Astrocyte (in vitro differentiated cells and primary cell): Measurements from ENCODE around the gene NGFR. TPM values are rescaled to one million over a fixed set of nuclear protein-coding genes. Genes with fewer than 3 reads are reported as not detected.

Experiments
- DNase-seq: peaks from one replicate; pipeline ENCODE4 v3.0.0-alpha.2; 2010; ENCODE audit warnings: low read depth
- FAIRE-seq: peaks from 2 replicates; lab custom pipeline; 2011; peaks lifted over from hg19 to GRCh38; lab: Jason Lieb, UNC
- H2AFZ ChIP-seq: 2 replicates; pipeline ENCODE4 v1.6.0; 2012; ENCODE audit warnings: low read depth, low read length, inconsistent platforms
- H3K27ac ChIP-seq: 2 replicates; pipeline ENCODE4 v1.5.1; 2011; ENCODE audit warnings: low read depth, low read length, inconsistent platforms
- H3K27me3 ChIP-seq: 2 replicates; pipeline ENCODE4 v1.6.0; 2011; ENCODE audit warnings: low read length, inconsistent platforms; ENCODE audit not compliant: insufficient read depth
- H3K36me3 ChIP-seq: 2 replicates; pipeline ENCODE4 v1.5.1; 2011; ENCODE audit warnings: low read length, inconsistent platforms; ENCODE audit not compliant: insufficient read depth
- H3K4me1 ChIP-seq: 2 replicates; pipeline ENCODE4 v1.5.1; 2011; ENCODE audit warnings: low read length, inconsistent platforms; ENCODE audit not compliant: insufficient read depth
- H3K4me2 ChIP-seq: 2 replicates; pipeline ENCODE4 v1.6.0; 2012; ENCODE audit warnings: low read length, inconsistent platforms
- H3K4me3 ChIP-seq: 2 replicates; pipeline ENCODE4 v1.5.1; 2011; ENCODE audit warnings: low read depth, mild to moderate bottlenecking, low read length, inconsistent platforms; ENCODE audit not compliant: insufficient read depth
- H3K79me2 ChIP-seq: 2 replicates; pipeline ENCODE4 v1.6.0; 2012; ENCODE audit warnings: mild to moderate bottlenecking, low read length, inconsistent platforms; ENCODE audit not compliant: insufficient read depth
- H3K9ac ChIP-seq: 2 replicates; pipeline ENCODE4 v1.6.0; 2012; ENCODE audit warnings: mild to moderate bottlenecking, low read length, inconsistent platforms
- H3K9me3 ChIP-seq: 2 replicates; pipeline ENCODE4 v1.5.1; 2012; ENCODE audit warnings: low read depth, mild to moderate bottlenecking, low read length, inconsistent platforms; ENCODE audit not compliant: insufficient read depth
- H4K20me1 ChIP-seq: 2 replicates; pipeline ENCODE4 v1.6.0; 2012; ENCODE audit warnings: low read length, inconsistent platforms; ENCODE audit not compliant: insufficient read depth
- H3K27ac Mint-ChIP-seq: one replicate; pipeline ENCODE4 v1.8.0; 2021; ENCODE audit warnings: mild to moderate bottlenecking, mixed read lengths; ENCODE audit not compliant: unreplicated experiment
- H3K27me3 Mint-ChIP-seq: one replicate; pipeline ENCODE4 v1.8.0; 2021; ENCODE audit warnings: low read depth, mixed read lengths; ENCODE audit not compliant: unreplicated experiment
- H3K36me3 Mint-ChIP-seq: one replicate; pipeline ENCODE4 v1.8.0; 2021; ENCODE audit warnings: low read depth, mixed read lengths; ENCODE audit not compliant: unreplicated experiment
- H3K4me1 Mint-ChIP-seq: one replicate; pipeline ENCODE4 v1.8.0; 2021; ENCODE audit warnings: low read depth, mixed read lengths; ENCODE audit not compliant: unreplicated experiment
- H3K4me3 Mint-ChIP-seq: one replicate; pipeline ENCODE4 v1.8.0; 2021; ENCODE audit warnings: mild to moderate bottlenecking, moderate library complexity, mixed read lengths; ENCODE audit not compliant: unreplicated experiment
- H3K9me3 Mint-ChIP-seq: one replicate; pipeline ENCODE4 v1.8.0; 2021; ENCODE audit warnings: mild to moderate bottlenecking, mixed read lengths; ENCODE audit not compliant: unreplicated experiment
- EZH2 ChIP-seq: IDR thresholded peaks from 2 replicates; pipeline ENCODE4 v1.6.1; 2012; ENCODE audit warnings: mild to moderate bottlenecking, low read length, inconsistent platforms; ENCODE audit not compliant: insufficient read depth
- total RNA-seq: library from RNA; stranded (reverse); gene quantifications from 2 replicates; pipeline ENCODE4 v1.2.1, GENCODE V29; 2021
- TF ChIP-seq, protein P1 (sequence below): IDR thresholded peaks from 2 replicates; pipeline ENCODE4 v1.5.1; 2011; ENCODE audit warnings: low read depth, mild to moderate bottlenecking, inconsistent platforms, low read length, moderate library complexity; ENCODE audit not compliant: insufficient read depth

NGFR gene
- total RNA-seq, 1 donor from 2014 or later = 0.64 TPM

DNA sequence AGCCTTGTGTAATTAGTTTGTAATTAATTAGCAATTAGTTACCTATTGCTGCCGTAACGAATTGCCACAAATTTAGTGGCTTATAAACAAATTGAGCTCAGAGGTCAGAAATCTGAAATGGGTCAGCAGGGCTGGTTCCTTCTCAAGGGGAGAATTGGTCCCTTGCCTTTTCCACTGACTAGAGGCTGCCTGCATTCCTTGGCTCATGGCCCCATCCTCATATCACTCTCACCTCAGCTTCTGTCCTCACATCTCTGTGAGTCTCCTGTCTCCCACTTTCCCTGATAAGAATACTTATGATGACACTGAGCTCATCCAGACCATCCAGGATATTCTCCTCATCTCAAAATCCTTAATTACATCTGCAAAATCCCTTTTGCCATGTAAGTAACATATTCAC, 31.0 kb upstream of the NGFR start:
- Histone ChIP-seq H3K36me3 (no peaks in the 10 kb centered on the region), H3K4me2 (no peak overlapping the region), H3K4me3 (no peak overlapping the region), H2AFZ (no peak overlapping the region), H3K27ac (no peak overlapping the region), H3K9ac (no peak overlapping the region), H3K27me3 (peaks cover 68% of the 10 kb centered on the region), H4K20me1 (no peaks in the 10 kb centered on the region), H3K4me1 (no peaks in the 10 kb centered on the region), H3K9me3 (peaks cover 6% of the 10 kb centered on the region), H3K79me2 (no peaks in the 10 kb centered on the region)
- no peak overlapping the region for H3K27ac Mint-ChIP-seq
- H3K27me3 Mint-ChIP-seq = peaks cover 88% of the 10 kb centered on the region
- no peak overlapping the region for H3K4me3 Mint-ChIP-seq
- H3K4me1 Mint-ChIP-seq = no peaks in the 10 kb centered on the region
- peaks cover 3% of the 10 kb centered on the region for H3K36me3 Mint-ChIP-seq
- DNase-seq (no peak), FAIRE-seq (no peak)
- H3K9me3 Mint-ChIP-seq = peaks cover 11% of the 10 kb centered on the region
- TF ChIP-seq EZH2 = no peak
- TF ChIP-seq, protein P1, sequence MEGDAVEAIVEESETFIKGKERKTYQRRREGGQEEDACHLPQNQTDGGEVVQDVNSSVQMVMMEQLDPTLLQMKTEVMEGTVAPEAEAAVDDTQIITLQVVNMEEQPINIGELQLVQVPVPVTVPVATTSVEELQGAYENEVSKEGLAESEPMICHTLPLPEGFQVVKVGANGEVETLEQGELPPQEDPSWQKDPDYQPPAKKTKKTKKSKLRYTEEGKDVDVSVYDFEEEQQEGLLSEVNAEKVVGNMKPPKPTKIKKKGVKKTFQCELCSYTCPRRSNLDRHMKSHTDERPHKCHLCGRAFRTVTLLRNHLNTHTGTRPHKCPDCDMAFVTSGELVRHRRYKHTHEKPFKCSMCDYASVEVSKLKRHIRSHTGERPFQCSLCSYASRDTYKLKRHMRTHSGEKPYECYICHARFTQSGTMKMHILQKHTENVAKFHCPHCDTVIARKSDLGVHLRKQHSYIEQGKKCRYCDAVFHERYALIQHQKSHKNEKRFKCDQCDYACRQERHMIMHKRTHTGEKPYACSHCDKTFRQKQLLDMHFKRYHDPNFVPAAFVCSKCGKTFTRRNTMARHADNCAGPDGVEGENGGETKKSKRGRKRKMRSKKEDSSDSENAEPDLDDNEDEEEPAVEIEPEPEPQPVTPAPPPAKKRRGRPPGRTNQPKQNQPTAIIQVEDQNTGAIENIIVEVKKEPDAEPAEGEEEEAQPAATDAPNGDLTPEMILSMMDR = no peak

DNA sequence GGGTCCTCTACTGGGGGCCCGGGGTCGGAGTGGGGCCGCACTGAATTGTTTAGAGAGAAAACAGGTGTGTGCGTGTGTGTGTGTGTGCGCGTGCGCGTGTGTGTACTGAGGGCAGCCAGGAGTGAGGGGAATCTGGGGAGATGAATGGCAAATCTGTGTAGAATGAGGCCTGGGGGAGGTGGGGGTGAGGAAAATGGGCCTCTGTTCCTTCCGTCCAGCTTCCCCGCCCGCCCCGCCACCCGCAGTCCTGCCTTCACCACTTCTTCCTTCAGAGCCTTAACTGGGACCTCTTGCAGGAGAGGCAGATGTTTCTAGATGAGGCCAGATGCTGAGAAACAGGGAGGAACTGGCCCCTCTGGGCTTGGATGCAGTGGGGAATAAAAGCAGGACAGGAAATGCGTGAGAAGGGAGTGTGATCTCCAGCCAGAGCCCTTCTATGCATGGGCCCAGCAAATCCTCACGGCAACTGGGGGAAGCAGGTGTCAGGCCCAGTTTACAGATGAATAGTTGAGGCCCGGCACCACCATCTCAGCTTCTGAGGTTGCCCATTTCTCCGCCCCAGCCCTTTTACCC, 29.7 kb upstream of the NGFR start:
- Mint-ChIP-seq H3K9me3 (peaks cover 17% of the 10 kb centered on the region), H3K4me3 (no peak overlapping the region), H3K36me3 (peaks cover 3% of the 10 kb centered on the region), H3K27me3 (peaks cover 87% of the 10 kb centered on the region), H3K4me1 (no peaks in the 10 kb centered on the region), H3K27ac (no peak overlapping the region)
- Histone ChIP-seq H3K4me3 (no peak overlapping the region), H2AFZ (no peak overlapping the region), H4K20me1 (no peaks in the 10 kb centered on the region), H3K27ac (no peak overlapping the region), H3K79me2 (no peaks in the 10 kb centered on the region), H3K4me1 (no peaks in the 10 kb centered on the region), H3K9me3 (peaks cover 6% of the 10 kb centered on the region), H3K36me3 (no peaks in the 10 kb centered on the region), H3K27me3 (peaks cover 68% of the 10 kb centered on the region), H3K9ac (no peak overlapping the region), H3K4me2 (no peak overlapping the region)
- no peak for TF ChIP-seq EZH2
- TF ChIP-seq, protein P1 = no peak
- FAIRE-seq = no peak
- no peak for DNase-seq

DNA sequence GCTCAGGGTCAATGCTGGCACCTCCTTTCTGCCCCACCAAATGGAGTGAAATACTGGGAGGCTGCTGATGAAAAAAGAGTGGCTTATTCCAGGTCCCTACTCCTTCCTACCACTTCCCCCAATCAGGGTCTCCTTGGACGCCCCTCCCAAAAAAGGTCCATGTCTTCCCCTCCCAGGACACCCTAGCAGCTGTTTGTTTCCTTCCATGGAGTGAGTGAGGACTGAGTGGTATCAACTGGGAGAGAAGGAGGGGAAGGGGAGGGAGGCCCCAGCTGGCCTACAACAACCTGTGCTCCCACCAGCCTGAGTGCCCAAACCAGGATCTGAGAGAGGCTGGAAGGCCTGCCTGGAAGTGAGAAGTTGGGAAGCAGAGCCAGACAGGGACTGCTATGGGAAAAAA, 28.7 kb upstream of the NGFR start:
- TF ChIP-seq, protein P1 = no peak
- no peak for TF ChIP-seq EZH2
- peaks cover 67% of the 10 kb centered on the region for H3K27me3 ChIP-seq

More for the DNA sequence above, 28.7 kb upstream of the NGFR start:
- Mint-ChIP-seq H3K27ac (no peak overlapping the region), H3K36me3 (peaks cover 3% of the 10 kb centered on the region), H3K4me3 (no peak overlapping the region), H3K9me3 (peaks cover 17% of the 10 kb centered on the region), H3K27me3 (peaks cover 87% of the 10 kb centered on the region), H3K4me1 (peaks cover 6% of the 10 kb centered on the region)
- no peak overlapping the region for H3K4me2 ChIP-seq
- no peak for DNase-seq
- no peak overlapping the region for H3K27ac ChIP-seq
- H3K4me1 ChIP-seq = peaks cover 2% of the 10 kb centered on the region
- no peak overlapping the region for H2AFZ ChIP-seq
- FAIRE-seq = no peak
- H3K9me3 ChIP-seq = peaks cover 6% of the 10 kb centered on the region
- H3K4me3 ChIP-seq = no peak overlapping the region
- H3K79me2 ChIP-seq = no peaks in the 10 kb centered on the region
- no peak overlapping the region for H3K9ac ChIP-seq
- no peaks in the 10 kb centered on the region for H4K20me1 ChIP-seq
- no peaks in the 10 kb centered on the region for H3K36me3 ChIP-seq
